PC-3 (cell line): Measurements from ENCODE around the gene YTHDC1. TPM values are rescaled to one million over a fixed set of nuclear protein-coding genes. Genes with fewer than 3 reads are reported as not detected.

Source experiments
- ATAC-seq: fragments of 200-7000 bp; cut with Tn5 transposase; 2 replicates; pipeline ENCODE4 v1.9.1; 2020; ENCODE audit warnings: mild to moderate bottlenecking, moderate library complexity
- BruUV-seq: library from RNA; stranded (reverse); fragments of 400-500 nt; replicated peaks from 2 replicates; lab custom pipeline; 2021; lab: Mats Ljungman, UMichigan
- CTCF ChIA-PET: fragments of 300-600 bp; sonication (Branson Sonifier 250); formaldehyde crosslinking; loops from one replicate; lab custom pipeline; 2022; ENCODE audit warnings: antibody characterized with exemption; lab: Charles Lee
- POLR2A ChIA-PET: fragments of 300-600 bp; sonication (Branson Sonifier 250); formaldehyde crosslinking; loops from one replicate; lab custom pipeline; 2022; ENCODE audit warnings: antibody characterized with exemption; ENCODE audit not compliant: unreplicated experiment; lab: Charles Lee
- DNase-seq: peaks from one replicate; pipeline ENCODE4 v3.0.0-alpha.2; 2015
- H2AFZ ChIP-seq: fragments of 300-600 bp; sonication (generic); 2 replicates; pipeline ENCODE4 v1.6.0; 2016; ENCODE audit warnings: antibody characterized with exemption, low read length
- H3F3A ChIP-seq: fragments of 300-600 bp; sonication (generic); one replicate; pipeline ENCODE4 v1.6.0; 2017; ENCODE audit warnings: antibody characterized with exemption, low read length, control low read depth, mild to moderate bottlenecking; ENCODE audit not compliant: unreplicated experiment
- H3K27ac ChIP-seq: fragments of 300-600 bp; sonication (generic); 2 replicates; pipeline ENCODE4 v1.5.1; 2016; ENCODE audit warnings: mild to moderate bottlenecking, low read length
- H3K27me3 ChIP-seq: fragments of 300-600 bp; sonication (generic); 2 replicates; pipeline ENCODE4 v1.6.1; 2016; ENCODE audit warnings: low read length, mixed read lengths
- H3K36me3 ChIP-seq: fragments of 300-600 bp; sonication (generic); 2 replicates; pipeline ENCODE4 v1.6.1; 2016; ENCODE audit warnings: low read depth, mixed run types, low read length, mixed read lengths
- H3K4me1 ChIP-seq: fragments of 300-600 bp; sonication (generic); 2 replicates; pipeline ENCODE4 v1.5.1; 2016; ENCODE audit warnings: low read length; ENCODE audit not compliant: insufficient read depth
- H3K4me2 ChIP-seq: fragments of 300-600 bp; sonication (generic); 2 replicates; pipeline ENCODE4 v1.6.0; 2016; ENCODE audit warnings: low read length
- H3K4me3 ChIP-seq: fragments of 300-600 bp; sonication (generic); 2 replicates; pipeline ENCODE4 v1.5.1; 2016; ENCODE audit warnings: mild to moderate bottlenecking, low read length, mixed read lengths
- H3K79me2 ChIP-seq: fragments of 300-600 bp; sonication (generic); 2 replicates; pipeline ENCODE4 v1.6.1; 2017; ENCODE audit warnings: low read length, mixed read lengths
- H3K9ac ChIP-seq: fragments of 300-600 bp; sonication (generic); 2 replicates; pipeline ENCODE4 v1.6.0; 2016; ENCODE audit warnings: mild to moderate bottlenecking, low read length
- H3K9me2 ChIP-seq: fragments of 300-600 bp; sonication (generic); replicated peaks from 2 replicates; pipeline ENCODE4 v1.6.1; 2016; ENCODE audit warnings: mixed run types, low read length, mixed read lengths
- H3K9me3 ChIP-seq: fragments of 300-600 bp; sonication (generic); 2 replicates; pipeline ENCODE4 v1.6.1; 2016; ENCODE audit warnings: low read length, mixed read lengths
- H4K20me1 ChIP-seq: fragments of 300-600 bp; sonication (generic); 2 replicates; pipeline ENCODE4 v1.6.1; 2016; ENCODE audit warnings: low read length, mixed read lengths
- EZH2 ChIP-seq: fragments of 300-600 bp; sonication (generic); IDR thresholded peaks from one replicate; pipeline ENCODE4 v1.6.1; 2017; ENCODE audit warnings: antibody characterized with exemption, mild to moderate bottlenecking, low read length; ENCODE audit not compliant: unreplicated experiment
- EZH2phosphoT487 ChIP-seq: fragments of 300-600 bp; sonication (generic); IDR thresholded peaks from 2 replicates; pipeline ENCODE4 v1.6.1; 2018; ENCODE audit warnings: mild to moderate bottlenecking, antibody characterized with exemption, low read length, borderline replicate concordance
- intact Hi-C: fragments of 100-400 bp; cut with micrococcal nuclease; formaldehyde crosslinking; loops from 2 replicates; pipeline ENCODE4 v1.9.0; 2023
- total RNA-seq: library from RNA; depleted of rRNA; stranded (reverse); fragments of >200 nt; gene quantifications from 2 replicates; pipeline ENCODE4 v1.2.3, GENCODE V29; 2014
- TF ChIP-seq, protein P1 (sequence below): fragments of 300-600 bp; sonication (generic); conservative IDR thresholded peaks from 2 replicates; pipeline ENCODE4 v1.5.1; 2017; ENCODE audit warnings: antibody characterized with exemption, low read depth, mild to moderate bottlenecking, low read length

The YTHDC1 gene
- total RNA-seq, 1 experiment from 2014 or later, result 55.5 TPM

DNA sequence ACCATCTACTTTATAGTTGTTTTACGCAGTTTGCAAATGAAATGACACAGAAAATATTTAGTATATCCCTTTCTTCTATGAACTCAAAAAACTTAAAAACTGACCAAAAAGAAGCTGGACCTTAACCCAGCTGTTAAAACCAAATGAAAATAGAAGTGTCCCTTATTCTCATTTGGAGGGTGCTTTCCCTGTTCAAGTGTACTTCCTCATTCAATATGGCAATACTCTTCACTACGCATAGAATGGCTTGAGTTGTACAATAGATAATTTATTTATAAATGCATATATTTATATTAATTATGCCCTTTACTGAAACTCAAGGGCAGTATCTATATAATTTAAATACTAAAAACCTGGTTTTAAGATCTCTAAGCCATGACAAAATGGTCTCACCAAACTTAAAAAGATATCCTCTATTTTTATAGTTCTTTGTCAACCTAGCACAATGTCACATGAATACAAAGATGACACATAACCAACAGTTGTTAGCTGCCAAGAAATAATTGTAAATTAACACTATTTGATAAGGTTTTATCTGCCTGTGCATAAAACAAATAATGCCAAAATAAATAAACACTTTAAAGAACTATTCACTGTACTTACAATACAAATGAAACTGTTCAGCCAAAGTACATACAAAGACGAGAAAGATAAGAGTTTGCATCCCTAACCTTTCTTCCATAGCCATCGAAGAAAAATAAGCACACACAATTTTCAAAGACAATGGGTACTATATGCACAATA lies 25.2 kb downstream of the YTHDC1 start:
- no peaks in the 10 kb centered on the region for H3K4me1 ChIP-seq
- H3K9me3 ChIP-seq, result no peaks in the 10 kb centered on the region
- no peaks in the 10 kb centered on the region for H4K20me1 ChIP-seq
- H3F3A ChIP-seq, result no peaks in the 10 kb centered on the region
- ATAC-seq, result no peak
- TF ChIP-seq EZH2phosphoT487, result no peak
- TF ChIP-seq, protein P1, sequence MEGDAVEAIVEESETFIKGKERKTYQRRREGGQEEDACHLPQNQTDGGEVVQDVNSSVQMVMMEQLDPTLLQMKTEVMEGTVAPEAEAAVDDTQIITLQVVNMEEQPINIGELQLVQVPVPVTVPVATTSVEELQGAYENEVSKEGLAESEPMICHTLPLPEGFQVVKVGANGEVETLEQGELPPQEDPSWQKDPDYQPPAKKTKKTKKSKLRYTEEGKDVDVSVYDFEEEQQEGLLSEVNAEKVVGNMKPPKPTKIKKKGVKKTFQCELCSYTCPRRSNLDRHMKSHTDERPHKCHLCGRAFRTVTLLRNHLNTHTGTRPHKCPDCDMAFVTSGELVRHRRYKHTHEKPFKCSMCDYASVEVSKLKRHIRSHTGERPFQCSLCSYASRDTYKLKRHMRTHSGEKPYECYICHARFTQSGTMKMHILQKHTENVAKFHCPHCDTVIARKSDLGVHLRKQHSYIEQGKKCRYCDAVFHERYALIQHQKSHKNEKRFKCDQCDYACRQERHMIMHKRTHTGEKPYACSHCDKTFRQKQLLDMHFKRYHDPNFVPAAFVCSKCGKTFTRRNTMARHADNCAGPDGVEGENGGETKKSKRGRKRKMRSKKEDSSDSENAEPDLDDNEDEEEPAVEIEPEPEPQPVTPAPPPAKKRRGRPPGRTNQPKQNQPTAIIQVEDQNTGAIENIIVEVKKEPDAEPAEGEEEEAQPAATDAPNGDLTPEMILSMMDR, result no peak
- no peak for TF ChIP-seq EZH2
- peaks cover 54% of the 10 kb centered on the region for H3K36me3 ChIP-seq
- no peak overlapping the region for H3K9ac ChIP-seq
- H3K79me2 ChIP-seq, result 0 out of 2 replicates have a peak, but pooled peaks cover 3% of the 10 kb centered on the region
- no peaks in the 10 kb centered on the region for H3K27me3 ChIP-seq
- H3K4me2 ChIP-seq, result no peak overlapping the region
- CTCF ChIA-PET, result interaction anchor here (0.6 kb wide), 1 partner anchor 52 kb away, joined by 4 read pairs; no protein-coding TSS in a partner anchor
- POLR2A ChIA-PET, result interaction anchor here (0.6 kb wide), 2 partner anchors 9 to 92 kb away, joined by 3 to 5 read pairs; no protein-coding TSS in a partner anchor
- H2AFZ ChIP-seq, result no peak overlapping the region
- no peak overlapping the region for H3K27ac ChIP-seq
- intact Hi-C loops, result no loop called here
- H3K4me3 ChIP-seq, result no peak overlapping the region
- DNase-seq, result no peak
- no TSS peak for BruUV-seq
- H3K9me2 ChIP-seq, result no peaks in the 10 kb centered on the region

DNA sequence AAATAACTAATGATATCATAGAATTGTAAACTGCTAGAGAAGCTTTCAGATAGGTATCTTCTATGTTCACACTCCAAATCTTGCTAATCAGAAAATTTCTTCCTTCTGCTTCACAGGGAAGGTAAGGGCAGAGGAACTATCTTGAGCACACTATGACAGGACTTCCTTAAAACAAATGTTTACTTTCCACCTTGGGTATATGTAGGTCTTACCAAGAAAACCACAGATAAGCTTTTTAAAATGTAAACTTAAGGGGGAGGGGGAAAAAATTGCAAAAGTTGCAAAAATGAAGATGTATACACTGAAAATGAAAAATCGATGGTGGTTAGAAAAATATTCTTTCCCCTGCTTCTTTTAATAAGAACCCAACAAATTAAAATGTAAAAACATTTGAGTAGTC lies 30.9 kb downstream of the YTHDC1 start:
- peaks cover 79% of the 10 kb centered on the region for H3K36me3 ChIP-seq

More for the DNA sequence above, 30.9 kb downstream of the YTHDC1 start:
- DNase-seq (no peak), ATAC-seq (no peak)
- no peak for TF ChIP-seq EZH2phosphoT487
- TF ChIP-seq EZH2, result no peak
- TF ChIP-seq, protein P1, result no peak
- intact Hi-C loops, result no loop called here
- Histone ChIP-seq H3K79me2 (no peaks in the 10 kb centered on the region), H3K4me3 (no peak overlapping the region), H3K9me2 (no peaks in the 10 kb centered on the region), H3K4me1 (no peaks in the 10 kb centered on the region), H3K27me3 (no peaks in the 10 kb centered on the region), H3F3A (no peaks in the 10 kb centered on the region), H3K27ac (no peak overlapping the region), H2AFZ (no peak overlapping the region), H3K9me3 (no peaks in the 10 kb centered on the region), H4K20me1 (no peaks in the 10 kb centered on the region), H3K9ac (no peak overlapping the region), H3K4me2 (no peak overlapping the region)
- BruUV-seq, result no TSS peak
- POLR2A ChIA-PET, result no interaction called here
- CTCF ChIA-PET, result no interaction called here
